Parathyroid adenoma (tissue), 2 donors: ENCODE data around the gene TEX48.

Experiments
- H2AFZ ChIP-seq: fragments of 300-600 bp; sonication (generic); one replicate; pipeline ENCODE4 v1.7.0; 2017; ENCODE audit warnings: antibody characterized with exemption, mild to moderate bottlenecking
- H3K27ac ChIP-seq: fragments of 300-600 bp; sonication (generic); one replicate; pipeline ENCODE4 v1.7.0; 2017
- H3K27me3 ChIP-seq: fragments of 300-600 bp; sonication (generic); one replicate; pipeline ENCODE4 v1.7.0; 2017; ENCODE audit warnings: low read length; ENCODE audit not compliant: control insufficient read depth, insufficient read depth
- H3K36me3 ChIP-seq: fragments of 300-600 bp; sonication (generic); one replicate; pipeline ENCODE4 v1.7.0; 2017; ENCODE audit warnings: low read length; ENCODE audit not compliant: control insufficient read depth, insufficient read depth
- H3K4me1 ChIP-seq: fragments of 300-600 bp; sonication (generic); one replicate; pipeline ENCODE4 v1.7.0; 2017; ENCODE audit warnings: control low read depth
- H3K4me2 ChIP-seq: fragments of 300-600 bp; sonication (generic); one replicate; pipeline ENCODE4 v1.7.0; 2017; ENCODE audit warnings: low read length
- H3K4me3 ChIP-seq: fragments of 300-600 bp; sonication (generic); one replicate; pipeline ENCODE4 v1.7.0; 2017; ENCODE audit warnings: low read depth, low read length
- H3K79me2 ChIP-seq: fragments of 300-600 bp; sonication (generic); one replicate; pipeline ENCODE4 v1.7.0; 2017; ENCODE audit warnings: control low read depth
- H3K9ac ChIP-seq: fragments of 300-600 bp; sonication (generic); one replicate; pipeline ENCODE4 v1.7.0; 2017; ENCODE audit warnings: mild to moderate bottlenecking
- H3K9me3 ChIP-seq: fragments of 300-600 bp; sonication (generic); one replicate; pipeline ENCODE4 v1.7.0; 2017; ENCODE audit warnings: low read length; ENCODE audit not compliant: control insufficient read depth
- CTCF ChIP-seq: fragments of 300-600 bp; sonication (generic); IDR thresholded peaks from one replicate; pipeline ENCODE4 v1.7.0; 2017; ENCODE audit warnings: antibody characterized with exemption, mild to moderate bottlenecking
- donor health status: primary hyperparathyroidism.

The TEX48 gene

GRCh38 chr9:114723931-114724330, 41.9 kb upstream of the TEX48 start:
- no peak for TF ChIP-seq CTCF
- H3K4me2 ChIP-seq = no peak overlapping the region
- H3K27me3 ChIP-seq = no peaks in the 10 kb centered on the region
- H3K36me3 ChIP-seq = no peaks in the 10 kb centered on the region
- no peak overlapping the region for H3K9ac ChIP-seq
- H3K4me1 ChIP-seq = no peaks in the 10 kb centered on the region
- H2AFZ ChIP-seq = no peak overlapping the region
- no peak overlapping the region for H3K27ac ChIP-seq
- H3K79me2 ChIP-seq = no peaks in the 10 kb centered on the region
- no peaks in the 10 kb centered on the region for H3K9me3 ChIP-seq
- no peak overlapping the region for H3K4me3 ChIP-seq

GRCh38 chr9:114722937-114723620, 41.1 kb upstream of the TEX48 start:
- TF ChIP-seq CTCF = no peak
- H3K9me3 ChIP-seq = no peaks in the 10 kb centered on the region

GRCh38 chr9:114722081-114722621, 40.2 kb upstream of the TEX48 start:
- H3K9me3 ChIP-seq = no peaks in the 10 kb centered on the region
- TF ChIP-seq CTCF = no peak
- H3K4me3 ChIP-seq = no peak overlapping the region
- H3K27me3 ChIP-seq = no peaks in the 10 kb centered on the region
- H2AFZ ChIP-seq = no peak overlapping the region
- no peaks in the 10 kb centered on the region for H3K79me2 ChIP-seq
- no peak overlapping the region for H3K4me2 ChIP-seq
- H3K36me3 ChIP-seq = no peaks in the 10 kb centered on the region
- no peaks in the 10 kb centered on the region for H3K4me1 ChIP-seq
- no peak overlapping the region for H3K9ac ChIP-seq
- H3K27ac ChIP-seq = no peak overlapping the region

More at GRCh38 chr9:114722937-114723620, 41.1 kb upstream of the TEX48 start:
- no peak overlapping the region for H2AFZ ChIP-seq
- H3K4me1 ChIP-seq = no peaks in the 10 kb centered on the region
- H3K9ac ChIP-seq = no peak overlapping the region
- no peak overlapping the region for H3K27ac ChIP-seq
- H3K79me2 ChIP-seq = no peaks in the 10 kb centered on the region
- H3K27me3 ChIP-seq = no peaks in the 10 kb centered on the region
- H3K4me3 ChIP-seq = no peak overlapping the region
- H3K36me3 ChIP-seq = no peaks in the 10 kb centered on the region
- H3K4me2 ChIP-seq = no peak overlapping the region

- H3K9ac ChIP-seq = no peak overlapping the region
- no peaks in the 10 kb centered on the region for H3K4me1 ChIP-seq
- no peaks in the 10 kb centered on the region for H3K9me3 ChIP-seq
- no peaks in the 10 kb centered on the region for H3K79me2 ChIP-seq
- no peak overlapping the region for H3K4me3 ChIP-seq
- H3K27ac ChIP-seq = no peak overlapping the region
- no peak for TF ChIP-seq CTCF
- no peaks in the 10 kb centered on the region for H3K36me3 ChIP-seq
- no peak overlapping the region for H3K4me2 ChIP-seq
- H2AFZ ChIP-seq = no peak overlapping the region
- no peaks in the 10 kb centered on the region for H3K27me3 ChIP-seq
These were observed 39.6 kb upstream of the TEX48 start for GRCh38 chr9:114721491-114722079.
